OCI-LY7 (cell line): ENCODE results near the gene MAP3K5. TPM values are rescaled to one million over a fixed set of nuclear protein-coding genes. Genes with fewer than 3 reads are reported as not detected.

ENCODE experiments used
- BruUV-seq: library from RNA; stranded (reverse); fragments of 400-500 nt; replicated peaks from 2 replicates; lab custom pipeline; 2021; lab: Mats Ljungman, UMichigan
- CTCF ChIA-PET: fragments of 300-600 bp; sonication (Branson Sonifier 250); formaldehyde crosslinking; loops from one replicate; lab custom pipeline; 2022; ENCODE audit warnings: antibody characterized with exemption; ENCODE audit not compliant: unreplicated experiment; lab: Charles Lee
- POLR2A ChIA-PET: fragments of 300-600 bp; sonication (Branson Sonifier 250); formaldehyde crosslinking; loops from one replicate; lab custom pipeline; 2022; ENCODE audit warnings: antibody characterized with exemption; lab: Charles Lee
- DNase-seq: peaks from one replicate; pipeline ENCODE4 v3.0.0-alpha.2; 2015; ENCODE audit warnings: low spot score
- H2AFZ ChIP-seq: fragments of 200-600 bp; sonication (generic), shearing (Covaris generic); 2 replicates; pipeline ENCODE4 v1.6.1; 2014; ENCODE audit warnings: mild to moderate bottlenecking, antibody characterized with exemption, low read length, moderate library complexity
- H3K27ac ChIP-seq: fragments of 200-600 bp; sonication (generic); 2 replicates; pipeline ENCODE4 v1.5.1; 2014; ENCODE audit warnings: mixed run types, low read depth, mild to moderate bottlenecking, moderate library complexity, low read length, inconsistent platforms; ENCODE audit not compliant: poor library complexity, severe bottlenecking
- H3K36me3 ChIP-seq: fragments of 200-600 bp; sonication (generic); 2 replicates; pipeline ENCODE4 v1.6.1; 2014; ENCODE audit warnings: mild to moderate bottlenecking, antibody characterized with exemption, low read length, moderate library complexity, mixed read lengths; ENCODE audit not compliant: insufficient read depth
- H3K4me1 ChIP-seq: fragments of 200-600 bp; sonication (generic); 2 replicates; pipeline ENCODE4 v1.5.1; 2014; ENCODE audit warnings: mild to moderate bottlenecking, low read length; ENCODE audit not compliant: insufficient read depth, poor library complexity, severe bottlenecking
- H3K4me2 ChIP-seq: fragments of 200-600 bp; sonication (generic); 2 replicates; pipeline ENCODE4 v1.6.1; 2014; ENCODE audit warnings: mild to moderate bottlenecking, low read length
- H3K4me3 ChIP-seq: fragments of 200-600 bp; sonication (generic); 2 replicates; pipeline ENCODE4 v1.5.1; 2014; ENCODE audit warnings: mild to moderate bottlenecking, low read depth, low read length; ENCODE audit not compliant: poor library complexity, severe bottlenecking
- H3K79me2 ChIP-seq: fragments of 200-600 bp; sonication (generic); 2 replicates; pipeline ENCODE4 v1.6.1; 2016; ENCODE audit warnings: low read depth, mild to moderate bottlenecking, low read length, moderate library complexity, mixed read lengths; ENCODE audit not compliant: insufficient read depth
- H3K9me2 ChIP-seq: fragments of 200-600 bp; sonication (generic); 2 replicates; pipeline ENCODE4 v1.6.1; 2016; ENCODE audit warnings: mild to moderate bottlenecking, low read length, mixed read lengths; ENCODE audit not compliant: insufficient read depth
- H3K9me3 ChIP-seq: fragments of 200-600 bp; sonication (generic); 2 replicates; pipeline ENCODE4 v1.6.1; 2014; ENCODE audit warnings: mild to moderate bottlenecking, mixed run types, low read length, mixed read lengths
- H4K20me1 ChIP-seq: fragments of 200-600 bp; sonication (generic); 2 replicates; pipeline ENCODE4 v1.6.1; 2014; ENCODE audit warnings: mild to moderate bottlenecking, antibody characterized with exemption, low read length, moderate library complexity, mixed read lengths; ENCODE audit not compliant: insufficient read depth
- EZH2phosphoT487 ChIP-seq: fragments of 200-600 bp; sonication (generic); IDR thresholded peaks from 2 replicates; pipeline ENCODE4 v1.6.1; 2018; ENCODE audit warnings: low read depth, borderline replicate concordance, mild to moderate bottlenecking, mixed run types, antibody characterized with exemption, low read length, moderate library complexity, mixed read lengths
- intact Hi-C: fragments of 100-400 bp; cut with micrococcal nuclease; formaldehyde crosslinking; loops from one replicate; pipeline ENCODE4 v1.10.0; 2022; ENCODE audit not compliant: unreplicated experiment
- total RNA-seq, 2 experiments: library from RNA; depleted of rRNA in 1 of 2; stranded (reverse); fragments of >200 nt in 1 of 2; shearing (Covaris generic) in 1 of 2; gene quantifications; 2 replicates each; pipeline ENCODE4 v1.2.3, GENCODE V29; 2014 to 2022
- TF ChIP-seq, protein P1 (sequence below): fragments of 200-600 bp; sonication (generic); conservative IDR thresholded peaks from 2 replicates; pipeline ENCODE4 v1.5.1; 2014; ENCODE audit warnings: mild to moderate bottlenecking, antibody characterized with exemption, low read length, moderate library complexity, mixed read lengths

Gene MAP3K5
- total RNA-seq, 2 experiments from 2014 or later = 13.8 to 16.6 TPM

DNA sequence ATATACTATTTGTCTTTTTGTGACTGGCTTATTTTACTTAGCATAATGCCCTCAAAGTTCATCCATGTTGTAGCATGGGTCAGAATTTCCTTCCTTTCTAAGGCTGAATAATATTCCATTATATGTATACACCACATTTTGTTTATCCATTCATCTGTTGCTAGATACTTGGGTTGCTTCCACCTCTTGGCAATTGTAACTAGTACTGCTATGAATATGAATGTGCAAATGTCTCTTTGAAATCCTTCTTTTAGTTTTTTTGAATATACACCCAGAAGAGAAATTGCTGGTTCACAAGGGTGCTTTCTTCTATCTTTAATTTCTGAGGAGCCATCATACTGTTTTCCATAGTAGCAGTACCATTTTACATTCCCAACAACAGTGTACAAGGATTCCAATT is 220.8 kb downstream of the MAP3K5 start:
- no peak overlapping the region for H3K27ac ChIP-seq
- no peak overlapping the region for H3K4me2 ChIP-seq
- no peak overlapping the region for H3K4me3 ChIP-seq
- no peak for TF ChIP-seq EZH2phosphoT487
- TF ChIP-seq, protein P1, sequence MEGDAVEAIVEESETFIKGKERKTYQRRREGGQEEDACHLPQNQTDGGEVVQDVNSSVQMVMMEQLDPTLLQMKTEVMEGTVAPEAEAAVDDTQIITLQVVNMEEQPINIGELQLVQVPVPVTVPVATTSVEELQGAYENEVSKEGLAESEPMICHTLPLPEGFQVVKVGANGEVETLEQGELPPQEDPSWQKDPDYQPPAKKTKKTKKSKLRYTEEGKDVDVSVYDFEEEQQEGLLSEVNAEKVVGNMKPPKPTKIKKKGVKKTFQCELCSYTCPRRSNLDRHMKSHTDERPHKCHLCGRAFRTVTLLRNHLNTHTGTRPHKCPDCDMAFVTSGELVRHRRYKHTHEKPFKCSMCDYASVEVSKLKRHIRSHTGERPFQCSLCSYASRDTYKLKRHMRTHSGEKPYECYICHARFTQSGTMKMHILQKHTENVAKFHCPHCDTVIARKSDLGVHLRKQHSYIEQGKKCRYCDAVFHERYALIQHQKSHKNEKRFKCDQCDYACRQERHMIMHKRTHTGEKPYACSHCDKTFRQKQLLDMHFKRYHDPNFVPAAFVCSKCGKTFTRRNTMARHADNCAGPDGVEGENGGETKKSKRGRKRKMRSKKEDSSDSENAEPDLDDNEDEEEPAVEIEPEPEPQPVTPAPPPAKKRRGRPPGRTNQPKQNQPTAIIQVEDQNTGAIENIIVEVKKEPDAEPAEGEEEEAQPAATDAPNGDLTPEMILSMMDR = no peak
- no peaks in the 10 kb centered on the region for H3K79me2 ChIP-seq
- H3K36me3 ChIP-seq = peaks cover 53% of the 10 kb centered on the region
- H4K20me1 ChIP-seq = no peaks in the 10 kb centered on the region
- intact Hi-C loops = no loop called here
- no peak for DNase-seq
- ChIA-PET POLR2A (no interaction called here), CTCF (no interaction called here)
- H3K9me3 ChIP-seq = peaks cover 17% of the 10 kb centered on the region
- no peaks in the 10 kb centered on the region for H3K9me2 ChIP-seq
- BruUV-seq = no TSS peak
- H3K4me1 ChIP-seq = no peaks in the 10 kb centered on the region
- no peak overlapping the region for H2AFZ ChIP-seq

DNA sequence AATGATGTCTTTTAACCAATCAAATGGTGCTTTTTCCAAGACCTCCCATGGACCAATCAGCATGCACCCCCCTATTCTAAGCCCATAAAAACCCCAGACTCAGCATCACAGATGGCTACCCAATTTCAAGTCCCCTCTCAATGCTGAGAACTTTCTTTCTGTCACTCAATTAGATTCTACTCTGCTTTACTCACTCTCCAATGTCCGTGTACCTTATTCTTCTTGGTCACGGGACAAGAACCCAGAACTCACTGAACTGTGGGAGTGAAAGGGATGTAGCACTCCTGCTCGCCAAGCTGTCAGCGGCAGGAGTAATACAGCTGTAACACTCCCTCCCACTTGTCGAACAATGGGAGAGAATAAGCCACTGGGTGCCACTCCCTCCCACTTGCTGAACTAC is 221.2 kb downstream of the MAP3K5 start:
- no TSS peak for BruUV-seq
- H3K9me3 ChIP-seq = peaks cover 17% of the 10 kb centered on the region
- ChIA-PET POLR2A (no interaction called here), CTCF (no interaction called here)
- intact Hi-C loops = no loop called here
- TF ChIP-seq, protein P1 = no peak
- no peak for TF ChIP-seq EZH2phosphoT487
- H3K79me2 ChIP-seq = no peaks in the 10 kb centered on the region
- H3K9me2 ChIP-seq = no peaks in the 10 kb centered on the region
- no peak overlapping the region for H2AFZ ChIP-seq
- no peak overlapping the region for H3K4me3 ChIP-seq
- peak; percentile 3 for DNase-seq
- no peak overlapping the region for H3K4me2 ChIP-seq
- no peaks in the 10 kb centered on the region for H4K20me1 ChIP-seq
- no peaks in the 10 kb centered on the region for H3K4me1 ChIP-seq
- H3K36me3 ChIP-seq = peaks cover 53% of the 10 kb centered on the region
- H3K27ac ChIP-seq = no peak overlapping the region

DNA sequence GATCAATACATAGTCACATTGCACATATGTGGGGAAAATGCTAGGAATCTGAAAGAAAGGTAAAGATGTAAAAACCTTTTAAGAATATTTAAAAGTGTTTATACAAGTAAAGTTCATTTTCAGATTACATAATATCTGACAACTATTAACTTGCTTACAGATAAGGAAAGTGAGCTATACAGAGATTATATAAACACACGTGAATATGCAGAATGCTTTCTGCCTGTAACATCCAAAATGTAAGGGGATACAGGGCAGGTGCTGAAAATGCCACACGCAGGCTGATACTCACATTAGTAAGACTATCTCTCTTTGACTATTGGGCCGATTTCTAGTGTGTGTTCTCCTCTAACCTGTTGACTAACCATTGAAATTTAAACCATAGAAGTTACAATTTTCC is 224.1 kb downstream of the MAP3K5 start:
- Histone ChIP-seq H4K20me1 (no peaks in the 10 kb centered on the region), H3K4me2 (no peak overlapping the region), H3K4me3 (no peak overlapping the region), H3K9me2 (no peaks in the 10 kb centered on the region), H3K79me2 (no peaks in the 10 kb centered on the region), H3K4me1 (no peaks in the 10 kb centered on the region), H3K9me3 (peaks cover 17% of the 10 kb centered on the region), H3K36me3 (peaks cover 40% of the 10 kb centered on the region), H3K27ac (no peak overlapping the region), H2AFZ (no peak overlapping the region)
- TF ChIP-seq EZH2phosphoT487 = no peak
- TF ChIP-seq, protein P1 = no peak
- CTCF ChIA-PET = no interaction called here
- intact Hi-C loops = no loop called here
- no TSS peak for BruUV-seq
- POLR2A ChIA-PET = interaction anchor here (1.1 kb wide), 1 partner anchor 205 kb away, joined by 3 read pairs; no protein-coding TSS in a partner anchor
- no peak for DNase-seq
